ENCODE measurements around the gene DAPL1. TPM values are rescaled to one million over a fixed set of nuclear protein-coding genes. Genes with fewer than 3 reads are reported as not detected.

DAPL1 gene
- total RNA-seq, 1 experiment from 2014 or later = not detected

DNA sequence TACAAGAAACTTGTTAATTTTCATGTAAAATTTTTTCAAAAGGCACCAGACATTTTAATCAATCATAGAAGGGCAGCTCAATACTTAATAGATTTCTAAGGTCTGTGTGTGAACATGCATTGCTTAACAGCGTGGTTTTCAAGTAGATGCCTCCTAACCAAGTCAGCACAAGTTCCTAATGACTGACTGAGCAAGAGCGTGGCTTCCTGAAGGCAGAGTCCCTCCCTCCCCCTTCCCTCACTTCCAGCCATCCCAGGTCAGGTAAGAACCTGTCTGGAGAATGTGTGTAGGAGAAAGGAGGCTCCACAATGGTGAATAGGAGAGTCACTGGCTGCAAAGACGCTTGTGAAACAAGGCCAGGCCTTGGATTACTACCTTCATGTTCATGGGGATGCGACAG is 33.5 kb upstream of the DAPL1 start (continued):
- TF ChIP-seq, protein P1, sequence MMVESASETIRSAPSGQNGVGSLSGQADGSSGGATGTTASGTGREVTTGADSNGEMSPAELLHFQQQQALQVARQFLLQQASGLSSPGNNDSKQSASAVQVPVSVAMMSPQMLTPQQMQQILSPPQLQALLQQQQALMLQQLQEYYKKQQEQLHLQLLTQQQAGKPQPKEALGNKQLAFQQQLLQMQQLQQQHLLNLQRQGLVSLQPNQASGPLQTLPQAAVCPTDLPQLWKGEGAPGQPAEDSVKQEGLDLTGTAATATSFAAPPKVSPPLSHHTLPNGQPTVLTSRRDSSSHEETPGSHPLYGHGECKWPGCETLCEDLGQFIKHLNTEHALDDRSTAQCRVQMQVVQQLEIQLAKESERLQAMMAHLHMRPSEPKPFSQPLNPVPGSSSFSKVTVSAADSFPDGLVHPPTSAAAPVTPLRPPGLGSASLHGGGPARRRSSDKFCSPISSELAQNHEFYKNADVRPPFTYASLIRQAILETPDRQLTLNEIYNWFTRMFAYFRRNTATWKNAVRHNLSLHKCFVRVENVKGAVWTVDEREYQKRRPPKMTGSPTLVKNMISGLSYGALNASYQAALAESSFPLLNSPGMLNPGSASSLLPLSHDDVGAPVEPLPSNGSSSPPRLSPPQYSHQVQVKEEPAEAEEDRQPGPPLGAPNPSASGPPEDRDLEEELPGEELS (CRISPR knock-in tag; IDR thresholded peaks at IDR 0.05) = no peak
- TF ChIP-seq, protein P2, sequence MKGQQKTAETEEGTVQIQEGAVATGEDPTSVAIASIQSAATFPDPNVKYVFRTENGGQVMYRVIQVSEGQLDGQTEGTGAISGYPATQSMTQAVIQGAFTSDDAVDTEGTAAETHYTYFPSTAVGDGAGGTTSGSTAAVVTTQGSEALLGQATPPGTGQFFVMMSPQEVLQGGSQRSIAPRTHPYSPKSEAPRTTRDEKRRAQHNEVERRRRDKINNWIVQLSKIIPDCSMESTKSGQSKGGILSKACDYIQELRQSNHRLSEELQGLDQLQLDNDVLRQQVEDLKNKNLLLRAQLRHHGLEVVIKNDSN (CRISPR knock-in tag; IDR thresholded peaks at IDR 0.05) = no peak

DNA sequence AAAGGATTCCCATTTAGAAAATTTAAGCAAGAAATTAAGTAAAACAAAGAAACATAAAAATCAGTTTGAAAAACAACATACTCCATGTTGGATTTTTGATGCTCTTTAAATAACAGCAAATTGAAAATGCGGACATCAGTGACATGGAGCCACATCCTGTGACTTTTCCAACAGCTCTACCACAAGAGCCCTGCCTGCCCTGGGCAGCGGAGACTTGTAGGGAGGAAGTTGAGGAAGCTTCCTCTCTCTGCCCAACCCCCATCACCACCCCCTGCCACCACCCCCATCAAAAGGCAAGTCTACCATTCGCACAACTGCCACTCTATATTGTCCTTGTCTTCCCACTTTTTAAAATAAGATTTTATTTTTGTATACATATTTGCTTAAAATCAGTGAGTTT is 32.8 kb upstream of the DAPL1 start:
- TF ChIP-seq, protein P3, sequence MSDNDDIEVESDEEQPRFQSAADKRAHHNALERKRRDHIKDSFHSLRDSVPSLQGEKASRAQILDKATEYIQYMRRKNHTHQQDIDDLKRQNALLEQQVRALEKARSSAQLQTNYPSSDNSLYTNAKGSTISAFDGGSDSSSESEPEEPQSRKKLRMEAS (CRISPR knock-in tag; IDR thresholded peaks at IDR 0.05) = no peak
- TF ChIP-seq ELF4 (CRISPR knock-in tag; IDR thresholded peaks at IDR 0.05; ENCODE audit: low read depth) (no peak), EMX1 (CRISPR knock-in tag; IDR thresholded peaks at IDR 0.05) (no peak), NR2C2 (CRISPR knock-in tag; IDR thresholded peaks at IDR 0.05) (no peak), PRRX2 (CRISPR knock-in tag; IDR thresholded peaks at IDR 0.05) (no peak), OVOL2 (CRISPR knock-in tag; IDR thresholded peaks at IDR 0.05; ENCODE audit: borderline replicate concordance) (no peak), ZNF416 (CRISPR knock-in tag; IDR thresholded peaks at IDR 0.05) (no peak), RELA (CRISPR knock-in tag; IDR thresholded peaks at IDR 0.05; ENCODE audit: borderline replicate concordance) (no peak), GRHL2 (CRISPR knock-in tag; IDR thresholded peaks at IDR 0.05; ENCODE audit: insufficient replicate concordance, severe bottlenecking) (no peak), ZNF317 (CRISPR knock-in tag; IDR thresholded peaks at IDR 0.05; ENCODE audit: borderline replicate concordance, low read depth) (no peak), TEAD4 (CRISPR knock-in tag; IDR thresholded peaks at IDR 0.05) (no peak), GABPB1 (CRISPR knock-in tag; IDR thresholded peaks at IDR 0.05) (no peak)
- TF ChIP-seq, protein P4, sequence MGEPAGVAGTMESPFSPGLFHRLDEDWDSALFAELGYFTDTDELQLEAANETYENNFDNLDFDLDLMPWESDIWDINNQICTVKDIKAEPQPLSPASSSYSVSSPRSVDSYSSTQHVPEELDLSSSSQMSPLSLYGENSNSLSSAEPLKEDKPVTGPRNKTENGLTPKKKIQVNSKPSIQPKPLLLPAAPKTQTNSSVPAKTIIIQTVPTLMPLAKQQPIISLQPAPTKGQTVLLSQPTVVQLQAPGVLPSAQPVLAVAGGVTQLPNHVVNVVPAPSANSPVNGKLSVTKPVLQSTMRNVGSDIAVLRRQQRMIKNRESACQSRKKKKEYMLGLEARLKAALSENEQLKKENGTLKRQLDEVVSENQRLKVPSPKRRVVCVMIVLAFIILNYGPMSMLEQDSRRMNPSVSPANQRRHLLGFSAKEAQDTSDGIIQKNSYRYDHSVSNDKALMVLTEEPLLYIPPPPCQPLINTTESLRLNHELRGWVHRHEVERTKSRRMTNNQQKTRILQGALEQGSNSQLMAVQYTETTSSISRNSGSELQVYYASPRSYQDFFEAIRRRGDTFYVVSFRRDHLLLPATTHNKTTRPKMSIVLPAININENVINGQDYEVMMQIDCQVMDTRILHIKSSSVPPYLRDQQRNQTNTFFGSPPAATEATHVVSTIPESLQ (CRISPR knock-in tag; IDR thresholded peaks at IDR 0.05) = no peak
- TF ChIP-seq, protein P5, sequence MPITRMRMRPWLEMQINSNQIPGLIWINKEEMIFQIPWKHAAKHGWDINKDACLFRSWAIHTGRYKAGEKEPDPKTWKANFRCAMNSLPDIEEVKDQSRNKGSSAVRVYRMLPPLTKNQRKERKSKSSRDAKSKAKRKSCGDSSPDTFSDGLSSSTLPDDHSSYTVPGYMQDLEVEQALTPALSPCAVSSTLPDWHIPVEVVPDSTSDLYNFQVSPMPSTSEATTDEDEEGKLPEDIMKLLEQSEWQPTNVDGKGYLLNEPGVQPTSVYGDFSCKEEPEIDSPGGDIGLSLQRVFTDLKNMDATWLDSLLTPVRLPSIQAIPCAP (CRISPR knock-in tag; IDR thresholded peaks at IDR 0.05) = no peak
- TF ChIP-seq, protein P1 (CRISPR knock-in tag; IDR thresholded peaks at IDR 0.05) = no peak
- TF ChIP-seq, protein P6, sequence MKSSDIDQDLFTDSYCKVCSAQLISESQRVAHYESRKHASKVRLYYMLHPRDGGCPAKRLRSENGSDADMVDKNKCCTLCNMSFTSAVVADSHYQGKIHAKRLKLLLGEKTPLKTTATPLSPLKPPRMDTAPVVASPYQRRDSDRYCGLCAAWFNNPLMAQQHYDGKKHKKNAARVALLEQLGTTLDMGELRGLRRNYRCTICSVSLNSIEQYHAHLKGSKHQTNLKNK (CRISPR knock-in tag; IDR thresholded peaks at IDR 0.05) = no peak
- TF ChIP-seq, protein P7, sequence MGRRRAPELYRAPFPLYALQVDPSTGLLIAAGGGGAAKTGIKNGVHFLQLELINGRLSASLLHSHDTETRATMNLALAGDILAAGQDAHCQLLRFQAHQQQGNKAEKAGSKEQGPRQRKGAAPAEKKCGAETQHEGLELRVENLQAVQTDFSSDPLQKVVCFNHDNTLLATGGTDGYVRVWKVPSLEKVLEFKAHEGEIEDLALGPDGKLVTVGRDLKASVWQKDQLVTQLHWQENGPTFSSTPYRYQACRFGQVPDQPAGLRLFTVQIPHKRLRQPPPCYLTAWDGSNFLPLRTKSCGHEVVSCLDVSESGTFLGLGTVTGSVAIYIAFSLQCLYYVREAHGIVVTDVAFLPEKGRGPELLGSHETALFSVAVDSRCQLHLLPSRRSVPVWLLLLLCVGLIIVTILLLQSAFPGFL (CRISPR knock-in tag; IDR thresholded peaks at IDR 0.05; ENCODE audit: borderline replicate concordance) = no peak
- TF ChIP-seq, protein P2 (CRISPR knock-in tag; IDR thresholded peaks at IDR 0.05) = no peak
- Mint-ChIP-seq H3K9me3 (peaks cover 13% of the 10 kb centered on the region), H3K4me3 (no peak overlapping the region), H3K4me1 (peaks cover 11% of the 10 kb centered on the region), H3K27me3 (ENCODE audit: low read depth) (no peaks in the 10 kb centered on the region; the same call in 1 of the 2 replicates), H3K27ac (no peak overlapping the region), H3K36me3 (peaks cover 8% of the 10 kb centered on the region)
- POLR2A ChIA-PET = interaction anchor here (0.5 kb wide), 1 partner anchor 378 kb away, joined by 3 read pairs; no protein-coding TSS in a partner anchor
- ATAC-seq (no peak), DNase-seq (ENCODE audit: low spot score) (no peak)
- CTCF ChIA-PET = interaction anchor here (1.0 to 2.5 kb wide), 2 partner anchors 9 to 86 kb away, joined by 3 to 24 read pairs; no protein-coding TSS in a partner anchor
